Measurements from ENCODE around the gene SERF2.
A peak's percentile ranks its signal among the peaks of the same experiment; 100 is the strongest.
"Not testable (repeated sequence)": the region's sequence is repeated elsewhere in the genome, so short reads cannot be mapped to it uniquely, and the experiment has no call there.

Gene SERF2

GRCh38 chr15:43792761-43793476, 799 bp downstream of the SERF2 start:
- no peak for DNase-seq (ENCODE audit: extremely low read depth in 1 of 2, low read depth in 1 of 2)

GRCh38 chr15:43793647-43794046, 1.5 kb downstream of the SERF2 start:
- no peak for DNase-seq (ENCODE audit: extremely low read depth in 1 of 2, low read depth in 1 of 2)

GRCh38 chr15:43794269-43795037, 2.3 kb downstream of the SERF2 start:
- no peak for DNase-seq (ENCODE audit: extremely low read depth in 1 of 2, low read depth in 1 of 2)

GRCh38 chr15:43795197-43795596, 3.1 kb downstream of the SERF2 start:
- no peak for DNase-seq (ENCODE audit: extremely low read depth in 1 of 2, low read depth in 1 of 2)

GRCh38 chr15:43795997-43796396, 3.9 kb downstream of the SERF2 start:
- DNase-seq (ENCODE audit: extremely low read depth in 1 of 2, low read depth in 1 of 2), result no peak

GRCh38 chr15:43796566-43796965, 4.4 kb downstream of the SERF2 start:
- DNase-seq (ENCODE audit: extremely low read depth in 1 of 2, low read depth in 1 of 2), result no peak

- DNase-seq (ENCODE audit: extremely low read depth in 1 of 2, low read depth in 1 of 2), result no peak
Observed at GRCh38 chr15:43799209-43799944, 7.3 kb downstream of the SERF2 start.

GRCh38 chr15:43799945-43800285, 7.8 kb downstream of the SERF2 start, which contains the start of gene SERINC4:
Gene SERINC4, minus strand, starts transcription at chr15:43800220. Its CDS starts 234 bp downstream, at chr15:43799986.
- no peak for DNase-seq (ENCODE audit: extremely low read depth in 1 of 2, low read depth in 1 of 2)

- peak; percentile 74 to 83 for DNase-seq (ENCODE audit: extremely low read depth in 1 of 2, low read depth in 1 of 2)
Observed at GRCh38 chr15:43800286-43801141, 8.4 kb downstream of the SERF2 start, which contains the start of gene HYPK. Gene HYPK, plus strand, starts transcription at chr15:43800599. Its CDS starts 24 bp downstream, at chr15:43800623.

GRCh38 chr15:43802676-43803075, 10.6 kb downstream of the SERF2 start:
- not testable (repeated sequence) for DNase-seq (ENCODE audit: extremely low read depth in 1 of 2, low read depth in 1 of 2)

GRCh38 chr15:43808435-43808950, 16.4 kb downstream of the SERF2 start:
- DNase-seq (ENCODE audit: extremely low read depth in 1 of 2, low read depth in 1 of 2), result no peak

GRCh38 chr15:43808960-43809678, 17.0 kb downstream of the SERF2 start:
- no peak for DNase-seq (ENCODE audit: extremely low read depth in 1 of 2, low read depth in 1 of 2)

GRCh38 chr15:43815064-43815463, 22.9 kb downstream of the SERF2 start:
- DNase-seq (ENCODE audit: extremely low read depth in 1 of 2, low read depth in 1 of 2), result not testable (repeated sequence)

GRCh38 chr15:43821505-43821904, 29.4 kb downstream of the SERF2 start:
- DNase-seq (ENCODE audit: extremely low read depth in 1 of 2, low read depth in 1 of 2), result no peak

GRCh38 chr15:43824302-43825246, 32.5 kb downstream of the SERF2 start, which contains the start of gene MFAP1:
Gene MFAP1, minus strand, starts transcription at chr15:43824690. Its CDS starts 121 bp downstream, at chr15:43824569.
- peak; percentile 81 to 85 for DNase-seq (ENCODE audit: extremely low read depth in 1 of 2, low read depth in 1 of 2)

GRCh38 chr15:43825305-43825704, 33.2 kb downstream of the SERF2 start:
- DNase-seq (ENCODE audit: extremely low read depth in 1 of 2, low read depth in 1 of 2), result not testable (repeated sequence)

GRCh38 chr15:43826029-43826507, 33.9 kb downstream of the SERF2 start:
- no peak for DNase-seq (ENCODE audit: extremely low read depth in 1 of 2, low read depth in 1 of 2)

Data from activated CD8-positive, alpha-beta memory T cell treated with anti-CD3 and anti-CD28 coated beads for 1 hour (primary cell).